HCEC 1CT (cell line): ENCODE measurements around the gene PROK2.

Experiments used
- DNase-seq: peaks from one replicate; pipeline ENCODE4 v3.0.0-alpha.2; 2017

PROK2 gene, protein sequence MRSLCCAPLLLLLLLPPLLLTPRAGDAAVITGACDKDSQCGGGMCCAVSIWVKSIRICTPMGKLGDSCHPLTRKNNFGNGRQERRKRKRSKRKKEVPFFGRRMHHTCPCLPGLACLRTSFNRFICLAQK

DNA sequence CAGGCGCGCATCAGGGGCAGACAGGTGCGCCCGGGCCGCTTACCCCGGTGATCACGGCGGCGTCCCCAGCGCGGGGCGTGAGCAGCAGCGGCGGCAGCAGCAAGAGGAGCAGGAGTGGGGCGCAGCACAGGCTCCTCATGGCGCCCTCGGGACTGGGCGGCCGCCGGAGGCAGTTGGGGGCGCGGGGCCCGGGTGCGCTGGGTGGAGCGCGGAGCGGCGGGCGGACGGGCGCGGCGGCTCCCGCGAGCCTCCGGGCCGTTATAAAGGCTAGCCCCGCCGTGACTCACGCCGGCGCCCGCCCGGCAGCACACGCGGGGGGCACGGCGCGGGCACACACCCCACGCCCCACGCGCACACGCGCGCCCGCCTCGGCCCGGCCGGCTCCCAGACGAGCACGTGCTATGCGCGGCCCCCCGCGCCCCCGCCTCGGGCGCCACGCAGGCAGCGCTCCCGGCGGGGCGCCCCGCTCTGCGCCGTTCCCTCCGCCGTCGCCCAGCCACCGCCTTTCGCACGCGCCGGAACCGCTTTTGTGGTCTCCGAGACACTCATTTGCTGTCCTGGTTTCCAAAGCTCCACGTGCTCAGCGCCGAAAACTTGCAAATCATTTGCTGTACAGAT, at the start of gene PROK2:
PROK2 (minus strand) TSS at position 235 of the 618 bp plus-strand sequence; CDS start at position 139, 96 bp downstream.
- DNase-seq = no peak

DNA sequence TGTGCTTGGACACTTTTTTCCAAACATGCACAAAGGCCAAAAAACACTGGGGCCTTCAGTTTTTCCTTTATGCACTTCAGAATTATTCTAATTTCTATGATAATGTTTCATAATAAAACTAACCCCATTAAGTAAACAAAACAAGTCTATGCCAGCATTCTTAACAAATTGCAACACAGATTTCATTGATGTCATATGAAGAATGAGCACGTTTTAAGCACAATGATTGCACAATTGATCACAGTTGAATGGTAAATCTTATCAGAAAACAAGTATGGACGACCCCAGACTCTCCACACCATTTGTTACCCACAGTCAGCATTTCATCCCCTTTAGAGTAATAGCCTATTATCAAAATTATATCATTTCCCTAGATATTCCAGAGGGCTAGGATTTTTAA, 46.7 kb upstream of the PROK2 start:
- DNase-seq = peak; percentile 6

DNA sequence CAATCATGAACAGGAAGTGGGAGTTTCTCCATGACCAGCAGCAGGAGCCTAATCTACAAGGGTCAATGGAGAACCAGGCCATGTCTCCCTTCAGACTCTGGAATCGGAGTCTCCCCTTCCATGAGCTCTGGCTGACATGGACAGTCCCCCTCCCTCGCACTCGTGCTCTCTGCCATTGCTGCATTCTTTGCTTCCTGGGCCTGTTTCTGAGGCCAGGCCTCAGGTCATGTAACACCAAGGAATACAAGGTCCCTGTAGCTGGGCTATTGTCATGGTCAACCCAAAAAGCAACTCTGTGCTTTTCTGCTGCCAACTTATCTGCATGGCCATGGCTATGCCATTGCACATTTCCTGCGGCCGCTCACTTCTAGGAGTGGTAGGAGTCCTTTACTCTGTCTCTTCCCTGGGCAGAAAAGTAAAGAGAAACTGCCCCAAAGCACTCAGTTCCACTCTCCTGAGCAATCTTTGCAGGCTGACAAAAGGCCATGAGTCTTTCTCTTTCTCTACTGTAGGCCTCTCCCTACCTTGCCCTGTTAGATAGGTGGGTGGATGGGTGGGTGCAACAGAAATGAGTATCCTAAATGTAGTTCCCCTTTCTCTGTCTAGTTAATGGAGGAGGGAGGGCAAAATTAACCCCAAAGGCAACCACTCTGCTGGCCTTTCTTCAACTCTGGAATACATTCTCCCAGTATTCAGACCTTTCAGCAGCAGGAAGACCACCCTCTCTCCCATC, 40.8 kb upstream of the PROK2 start:
- no peak for DNase-seq

DNA sequence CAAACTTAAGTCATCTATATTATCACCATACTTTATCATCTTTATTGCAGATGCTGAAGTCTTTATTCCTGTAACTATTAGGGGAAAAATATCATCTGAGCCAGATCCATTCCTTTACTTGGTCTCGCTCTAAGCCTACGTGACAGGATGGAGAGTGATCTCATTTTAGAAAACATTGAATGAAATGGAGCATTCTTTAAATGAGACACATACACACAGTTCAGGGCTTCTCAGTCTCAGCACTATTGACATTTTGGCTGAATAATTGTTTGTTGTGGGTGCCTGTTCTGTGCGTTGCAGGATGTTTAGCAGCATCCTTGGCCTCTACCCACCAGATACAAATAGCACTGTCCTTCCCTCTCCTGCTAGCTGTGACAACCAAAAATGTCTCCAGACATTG, 36.2 kb upstream of the PROK2 start:
- no peak for DNase-seq

DNA sequence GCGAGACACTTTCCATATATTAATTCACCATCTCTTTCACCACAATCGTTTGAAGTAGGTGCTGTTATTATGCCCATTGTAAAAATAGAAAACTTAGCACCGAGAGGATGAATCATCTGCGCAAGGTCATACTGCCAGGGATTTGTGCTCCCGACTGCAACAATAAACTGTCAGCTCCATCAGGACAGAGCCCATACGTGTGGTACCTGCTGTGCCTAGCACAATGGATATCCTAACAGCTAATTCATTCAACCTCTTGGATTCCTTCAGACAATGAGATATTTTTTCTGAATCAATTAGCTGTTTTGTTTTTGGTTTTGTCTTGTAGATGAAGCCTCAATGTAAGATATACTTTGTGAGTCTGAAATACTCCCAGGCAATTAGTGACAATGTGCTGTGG, 32.3 kb upstream of the PROK2 start:
- no peak for DNase-seq

DNA sequence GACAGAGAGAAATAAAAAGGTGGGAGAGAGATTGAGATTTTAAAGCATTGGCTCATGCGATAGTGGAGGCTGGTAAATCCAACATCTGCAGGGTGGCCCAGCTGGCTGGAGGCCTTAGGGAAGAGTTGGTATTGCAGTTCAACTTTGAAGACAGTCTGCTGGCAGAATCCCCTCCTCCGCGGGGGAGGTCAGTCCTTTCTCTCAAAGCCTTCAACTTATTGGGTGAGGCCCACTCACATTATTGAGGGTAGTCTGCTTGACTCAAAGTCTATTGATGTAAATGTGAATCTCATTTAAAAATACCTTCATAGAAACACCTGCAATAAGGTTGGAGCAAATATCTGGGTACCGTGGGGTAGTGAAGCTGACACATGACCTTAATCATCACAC, 31.8 kb upstream of the PROK2 start:
- no peak for DNase-seq

DNA sequence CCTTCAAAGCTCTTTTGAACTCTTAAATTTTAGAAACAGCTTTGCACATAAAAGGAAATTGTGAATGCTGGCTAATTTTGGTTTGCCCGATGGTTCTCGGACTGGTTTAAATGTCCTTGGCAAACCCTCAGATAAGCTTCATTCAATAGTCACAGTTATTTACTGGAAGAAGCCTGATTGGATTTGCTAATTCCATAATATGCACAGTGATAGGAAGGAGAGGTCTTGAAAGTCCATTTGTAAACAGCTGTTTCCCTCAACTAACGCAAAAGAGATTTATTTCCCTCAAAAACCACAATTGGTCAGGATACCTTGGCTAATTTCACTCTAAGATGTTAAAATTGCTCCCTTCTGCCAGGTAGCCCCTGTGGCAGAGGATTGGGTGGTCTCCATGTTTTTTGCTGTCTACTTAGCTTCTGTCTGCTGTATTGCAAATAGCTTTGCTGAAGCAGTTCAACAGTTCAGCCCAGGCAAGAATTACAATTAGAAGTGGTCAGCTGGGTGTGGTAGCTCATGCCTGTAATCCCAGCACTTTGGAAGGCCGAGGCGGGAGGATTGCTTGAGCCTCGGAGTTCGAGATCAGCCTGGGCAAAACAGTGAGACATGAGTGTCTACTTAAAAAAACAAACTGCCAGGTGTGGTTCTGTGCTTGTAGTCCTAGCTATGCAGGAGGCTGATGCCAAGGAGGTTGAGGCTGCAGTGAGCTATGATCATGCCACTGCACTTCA, 30.6 kb upstream of the PROK2 start:
- no peak for DNase-seq

DNA sequence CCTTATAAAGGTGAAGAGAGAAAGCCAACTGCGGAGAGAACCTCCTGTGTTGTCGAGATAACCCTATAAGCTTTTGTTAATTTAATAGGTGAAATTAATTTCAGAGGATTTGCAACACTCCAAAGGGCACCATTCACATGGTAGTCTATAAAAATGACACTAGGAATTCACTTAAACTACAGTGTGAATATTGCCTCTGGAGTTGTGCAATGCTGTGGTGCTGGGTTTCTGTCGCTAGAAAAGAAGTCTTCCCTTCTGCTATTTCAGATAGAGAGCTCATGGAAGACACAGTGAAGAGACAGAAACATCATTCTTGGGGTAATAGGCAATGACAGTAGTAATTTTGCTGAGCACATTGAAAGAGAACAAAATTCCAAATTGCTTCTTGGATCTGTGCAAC, 28.8 kb upstream of the PROK2 start:
- no peak for DNase-seq

DNA sequence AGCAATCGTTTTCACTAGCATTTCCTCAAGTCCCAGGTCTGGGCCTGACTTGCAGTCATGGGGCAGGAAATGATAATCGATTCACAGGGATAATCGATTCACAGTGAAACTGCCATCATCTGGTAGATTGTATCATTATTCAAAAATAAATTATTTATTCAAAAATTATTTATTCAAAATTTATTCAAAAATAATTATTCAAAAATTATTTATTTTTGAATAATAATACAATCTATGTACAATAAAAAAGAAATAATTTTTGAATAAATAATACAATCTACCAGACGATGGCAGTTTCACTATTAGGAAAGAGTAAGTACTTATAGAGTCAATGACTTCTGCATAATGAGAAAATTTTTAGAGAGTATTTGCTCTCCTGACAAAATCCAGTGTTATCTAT, 28.1 kb upstream of the PROK2 start:
- no peak for DNase-seq

DNA sequence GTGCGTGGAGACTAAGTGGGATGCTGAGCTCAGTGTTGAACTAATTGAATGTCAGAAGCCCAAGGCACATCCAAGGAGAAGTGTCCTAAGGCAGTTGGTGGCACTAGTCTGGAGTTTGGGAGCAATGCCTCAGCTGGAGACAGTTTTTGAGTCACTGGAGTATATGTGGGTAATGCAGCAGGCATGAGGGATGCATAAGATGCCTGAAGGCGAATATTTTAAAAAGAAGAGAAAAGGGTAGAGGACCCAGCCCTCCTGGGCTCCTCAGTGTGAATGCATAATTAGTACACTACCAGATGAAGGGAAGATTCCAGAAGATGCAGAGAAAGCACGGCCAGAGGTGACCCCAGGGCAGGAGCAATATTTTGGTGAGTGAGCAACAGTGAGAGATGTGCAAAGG, 25.1 kb upstream of the PROK2 start:
- no peak for DNase-seq

DNA sequence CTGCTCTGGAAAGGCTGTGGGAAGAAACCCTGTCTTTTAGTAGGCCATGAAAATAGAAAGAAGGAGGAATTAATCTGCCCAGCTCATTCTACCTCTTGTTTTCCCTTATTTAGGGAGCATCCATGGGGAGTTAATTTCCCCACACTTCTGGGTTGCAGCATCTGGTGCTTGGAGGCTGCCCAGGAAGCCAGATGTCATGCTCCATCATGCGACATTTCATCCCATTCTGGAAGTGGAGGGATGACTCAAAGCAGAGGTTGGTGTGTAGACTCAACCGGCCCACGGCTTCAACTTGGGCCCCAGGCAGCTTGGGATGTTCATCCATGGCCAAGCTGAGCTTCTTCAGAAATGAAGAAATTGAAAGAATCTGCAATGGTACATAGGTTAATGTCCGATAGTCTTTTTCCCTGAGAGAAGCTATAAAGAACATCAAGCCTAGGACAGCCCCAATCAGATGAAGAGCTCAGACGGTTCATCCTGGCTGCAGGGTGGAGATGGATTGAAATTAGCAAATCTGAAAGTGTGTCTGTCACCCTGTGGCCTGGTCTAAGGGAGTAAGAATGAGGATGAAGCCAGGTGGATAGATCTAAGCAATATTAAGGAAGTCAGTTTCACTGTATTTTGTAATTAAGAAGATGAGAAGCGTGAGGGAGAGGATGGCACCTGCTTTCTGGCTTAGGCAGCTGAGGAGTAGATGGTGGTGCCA, 24.5 kb upstream of the PROK2 start:
- no peak for DNase-seq

DNA sequence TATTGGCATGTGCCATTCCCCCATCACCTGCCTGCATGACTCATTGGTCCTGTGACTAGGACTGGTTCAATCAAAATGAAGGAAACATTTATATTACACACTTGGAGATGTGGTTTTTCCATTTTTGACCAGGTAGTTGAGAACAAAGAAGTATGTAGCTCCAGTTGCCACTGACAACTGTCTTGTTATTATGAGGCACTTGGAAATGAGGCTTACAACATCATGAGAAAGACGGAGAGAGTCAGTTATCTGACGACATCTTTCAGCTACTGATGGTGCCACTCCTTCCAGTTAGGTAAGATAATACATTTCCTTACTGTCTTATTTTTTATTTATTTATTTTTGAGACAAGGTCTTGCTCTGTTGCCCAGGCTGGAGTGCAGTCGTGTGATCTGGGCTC, 21.8 kb upstream of the PROK2 start:
- no peak for DNase-seq

DNA sequence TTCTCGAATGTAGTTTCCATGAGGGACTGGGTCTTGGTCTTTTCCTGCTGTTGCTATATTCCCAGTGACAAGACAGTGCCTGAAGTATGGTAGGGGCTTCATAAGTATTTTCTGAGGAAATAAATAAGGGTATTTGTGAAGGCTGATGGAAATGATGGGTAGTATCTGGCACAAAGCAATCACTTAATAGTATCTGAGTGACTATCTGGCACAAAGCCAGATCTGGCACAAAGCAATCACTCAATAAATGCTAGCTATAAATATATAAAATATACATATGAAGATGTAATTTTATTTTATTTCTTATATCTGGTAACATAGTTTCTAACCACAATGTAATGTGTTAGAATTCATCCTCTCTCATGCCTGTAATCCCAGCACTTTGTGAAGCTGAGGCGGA, 20.7 kb upstream of the PROK2 start:
- no peak for DNase-seq

DNA sequence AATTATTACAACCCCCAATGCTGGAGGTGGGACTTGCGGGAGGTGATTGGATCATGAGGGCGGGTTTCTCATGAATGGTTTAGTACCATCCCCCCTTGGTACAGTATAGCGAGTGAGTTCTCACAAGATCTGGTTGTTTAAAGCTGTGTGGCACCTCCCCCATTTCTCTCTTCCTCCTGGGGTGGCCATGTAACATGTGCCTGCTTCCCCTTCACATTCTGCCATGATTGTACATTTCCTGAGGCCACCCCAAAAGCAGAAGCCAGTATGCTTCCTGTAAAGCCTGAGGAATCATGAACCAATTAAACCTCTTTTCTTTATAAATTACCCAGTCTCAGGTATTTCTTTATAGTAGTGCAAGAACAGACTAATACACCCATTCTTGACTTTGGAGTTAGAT, 20.3 kb upstream of the PROK2 start:
- DNase-seq = no peak

DNA sequence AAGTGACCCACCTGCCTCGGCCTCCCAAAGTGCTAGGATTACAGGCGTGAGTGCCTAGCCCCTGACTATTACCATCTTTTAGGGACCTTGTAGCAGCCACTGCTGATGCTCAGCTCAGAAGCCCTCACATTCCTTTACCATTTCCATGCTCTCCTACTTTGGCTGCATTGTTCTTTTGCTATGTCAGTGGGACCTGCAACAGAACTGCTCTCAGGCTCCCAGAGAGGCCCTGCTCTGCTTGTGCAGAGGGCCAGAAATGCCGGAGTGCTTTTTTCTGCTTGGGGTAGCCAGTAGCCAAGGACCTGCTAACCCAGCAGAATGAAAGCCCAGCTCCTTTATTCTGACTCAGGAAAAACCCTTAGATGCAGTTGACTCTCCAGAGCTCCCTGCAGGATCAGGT, 18.3 kb upstream of the PROK2 start:
- no peak for DNase-seq

DNA sequence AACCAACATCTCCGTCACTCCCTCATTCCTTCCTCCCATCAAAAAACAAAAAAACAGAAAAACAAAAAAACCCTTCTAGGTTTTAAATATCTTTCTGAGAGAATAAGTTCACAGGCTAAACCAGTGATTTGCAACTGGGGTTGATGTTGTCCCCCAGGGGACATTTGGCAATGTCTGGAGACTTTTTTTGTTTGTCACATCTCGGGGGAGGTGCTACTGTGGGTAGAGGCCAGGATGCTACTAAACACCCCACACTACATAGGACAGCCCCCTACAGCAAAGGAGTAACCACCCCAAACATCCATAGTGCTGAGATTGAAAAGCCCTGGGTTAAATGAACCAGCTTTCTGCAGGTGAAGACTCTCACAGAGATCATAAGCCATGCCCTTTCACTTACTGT, 17.0 kb upstream of the PROK2 start:
- DNase-seq = no peak

DNA sequence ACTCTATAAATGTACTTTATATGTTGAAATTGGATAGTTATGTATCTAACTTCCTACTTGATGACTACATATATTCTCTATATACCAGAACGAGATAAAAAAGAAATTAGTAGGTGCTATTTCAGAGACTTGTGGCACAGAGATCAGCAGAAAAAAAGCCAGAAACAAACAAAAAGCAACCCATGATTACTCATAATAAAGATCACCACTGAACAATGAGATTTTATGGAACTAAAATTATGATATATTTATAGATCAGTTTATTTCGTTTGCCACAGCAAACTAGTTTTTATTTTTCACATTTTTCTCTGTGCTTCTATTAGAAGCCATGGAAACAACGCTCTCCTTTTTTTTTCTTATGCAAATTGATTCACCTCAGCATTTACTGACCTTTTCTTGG, 15.1 kb upstream of the PROK2 start:
- DNase-seq = no peak

DNA sequence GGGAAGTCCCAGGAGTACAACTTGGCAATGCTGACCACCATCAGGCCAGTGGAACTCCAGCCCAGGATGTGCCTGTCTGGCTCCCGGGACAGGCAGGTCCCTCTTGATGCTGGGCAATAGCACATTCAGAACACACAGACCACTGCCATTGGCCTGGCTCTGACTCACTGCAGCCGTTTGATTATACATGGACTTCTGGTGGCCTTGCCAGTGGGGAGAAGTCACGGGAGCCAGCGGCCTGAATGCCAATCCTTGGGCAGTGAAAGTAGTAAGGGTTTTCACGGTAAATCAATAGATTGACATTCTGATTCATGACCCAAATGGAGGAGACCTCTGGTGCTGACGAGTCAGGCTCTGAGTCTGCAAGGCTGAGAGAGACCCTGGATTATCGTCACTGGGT, 12.5 kb upstream of the PROK2 start:
- DNase-seq = no peak

DNA sequence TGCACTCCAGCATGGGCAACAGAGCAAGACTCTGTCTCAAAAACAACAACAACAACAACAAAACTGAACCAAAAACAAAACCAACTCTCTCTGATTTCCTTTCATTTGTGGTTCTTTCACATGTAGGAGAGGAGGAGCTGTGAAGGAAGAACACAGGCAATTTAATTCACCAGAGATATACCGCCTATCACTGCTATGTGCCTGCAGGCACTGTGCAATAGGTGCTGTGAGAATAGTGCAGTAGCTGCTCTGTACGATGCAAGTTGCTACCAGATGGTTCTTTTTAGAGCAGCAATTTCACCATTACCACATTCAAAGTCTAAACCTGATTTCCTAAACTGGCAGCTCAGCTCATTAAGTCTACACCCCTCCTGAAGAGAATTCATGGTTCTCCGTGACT, 11.3 kb upstream of the PROK2 start:
- no peak for DNase-seq

DNA sequence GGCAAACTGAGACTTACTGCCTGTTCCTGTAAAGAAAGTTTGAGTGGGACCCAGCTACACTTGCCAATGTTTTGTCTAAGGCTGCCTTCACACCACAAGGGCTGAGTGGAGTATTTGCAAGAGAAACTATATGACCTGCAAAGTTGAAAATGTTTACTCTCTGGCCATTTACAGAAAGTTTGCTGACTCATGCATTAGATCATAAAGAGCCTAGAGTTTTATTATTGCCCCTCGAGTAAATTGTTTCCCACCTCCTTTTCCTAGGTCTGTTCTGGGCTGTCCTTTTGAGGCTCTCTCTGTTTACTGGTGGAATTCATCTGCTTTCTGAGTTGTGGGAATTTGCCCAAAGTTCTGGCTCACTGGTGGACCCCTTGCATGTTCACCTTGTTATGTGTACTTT, 6.7 kb upstream of the PROK2 start:
- no peak for DNase-seq

DNA sequence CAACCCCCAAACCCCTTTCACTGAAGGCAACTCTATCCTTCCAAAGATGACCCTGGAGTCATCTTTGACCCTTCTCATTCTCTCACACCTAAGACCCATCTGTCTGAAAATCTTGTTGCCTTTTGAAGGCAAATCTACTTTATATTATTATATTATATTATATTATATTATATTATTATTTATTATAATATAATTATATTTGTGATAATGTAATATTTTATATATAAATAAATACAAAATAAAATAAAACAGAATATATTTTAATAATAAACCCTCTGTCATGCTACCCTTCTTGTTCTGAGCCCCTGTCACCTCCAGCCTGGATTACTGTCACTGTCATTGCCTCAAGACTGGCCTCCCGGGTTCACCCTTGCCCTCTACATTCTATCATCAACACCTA, 5.0 kb upstream of the PROK2 start:
- DNase-seq = no peak

DNA sequence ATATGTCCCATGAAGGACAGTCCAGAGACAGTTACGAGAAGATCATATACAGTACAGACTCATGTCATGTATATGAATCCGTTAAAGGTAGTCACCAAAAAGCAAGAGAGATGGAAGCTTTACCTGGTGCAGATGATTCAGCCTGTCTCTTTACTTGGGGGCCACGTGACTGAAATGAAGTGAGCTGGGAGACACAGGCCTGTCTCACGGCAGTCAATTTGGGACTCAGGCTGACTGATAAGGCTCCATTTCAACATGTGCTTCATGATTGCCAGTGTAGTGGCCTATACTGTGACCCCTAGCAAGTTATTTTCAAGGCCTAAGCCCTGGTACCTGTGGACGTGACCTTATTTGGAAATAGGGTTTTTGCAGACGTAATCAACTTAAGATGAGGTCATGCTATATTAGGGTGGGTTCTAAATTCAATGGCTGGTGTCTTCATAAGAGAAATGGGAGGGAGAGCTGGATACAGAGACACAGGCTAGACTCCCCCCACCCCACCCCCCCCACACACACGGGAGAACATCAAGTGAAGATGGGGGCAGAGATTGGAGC, 3.0 kb upstream of the PROK2 start:
- no peak for DNase-seq

DNA sequence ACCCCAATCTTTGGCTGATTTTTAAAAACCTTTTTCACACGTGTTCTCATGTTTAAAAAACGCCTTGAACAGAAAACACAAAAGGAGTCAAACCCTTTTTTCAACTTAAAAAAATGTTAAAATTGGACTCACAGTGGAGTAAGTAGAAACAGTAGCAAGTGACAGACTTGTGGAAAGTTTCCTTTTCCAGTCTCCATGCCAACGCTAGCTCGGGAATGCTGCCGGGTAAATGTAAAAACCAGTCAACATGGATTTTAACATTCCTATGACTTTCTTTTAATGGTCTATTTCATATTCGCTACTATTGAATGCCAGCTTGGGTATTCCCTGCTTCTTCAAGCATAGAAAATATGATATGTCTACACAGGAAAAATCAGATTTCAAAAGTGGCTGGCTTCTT, 1.6 kb upstream of the PROK2 start:
- no peak for DNase-seq
